ENCODE data around the gene ELL.

The ELL gene

GRCh38 chr19:18474366-18474887 is 47.4 kb downstream of the ELL start:
- Mint-ChIP-seq H3K4me1 (peaks cover 55% of the 10 kb centered on the region), H3K27me3 (ENCODE audit: low read depth, poor library complexity) (peaks cover 2% of the 10 kb centered on the region), H3K36me3 (ENCODE audit: low read depth) (peaks cover 7% of the 10 kb centered on the region), H3K9me3 (peaks cover 5% of the 10 kb centered on the region), H3K27ac (no peak overlapping the region), H3K4me3 (no peak overlapping the region)
- no peak for TF ChIP-seq CTCF (IDR thresholded peaks at IDR 0.05)
- no peak for DNase-seq

GRCh38 chr19:18473706-18474087 is 48.2 kb downstream of the ELL start:
- H3K27ac Mint-ChIP-seq, result no peak overlapping the region
- peaks cover 7% of the 10 kb centered on the region for H3K36me3 Mint-ChIP-seq (ENCODE audit: low read depth)
- no peak overlapping the region for H3K4me3 Mint-ChIP-seq
- H3K27me3 Mint-ChIP-seq (ENCODE audit: low read depth, poor library complexity), result peaks cover under 1% of the 10 kb centered on the region
- no peak for TF ChIP-seq CTCF (IDR thresholded peaks at IDR 0.05)
- peaks cover 48% of the 10 kb centered on the region for H3K4me1 Mint-ChIP-seq
- peaks cover 5% of the 10 kb centered on the region for H3K9me3 Mint-ChIP-seq
- no peak for DNase-seq

- Mint-ChIP-seq H3K4me3 (no peak overlapping the region), H3K9me3 (peaks cover 5% of the 10 kb centered on the region), H3K4me1 (peaks cover 47% of the 10 kb centered on the region), H3K27ac (no peak overlapping the region), H3K36me3 (ENCODE audit: low read depth) (peaks cover 7% of the 10 kb centered on the region), H3K27me3 (ENCODE audit: low read depth, poor library complexity) (no peaks in the 10 kb centered on the region)
- DNase-seq, result no peak
- TF ChIP-seq CTCF (IDR thresholded peaks at IDR 0.05), result no peak
These were observed 48.7 kb downstream of the ELL start for GRCh38 chr19:18473003-18473705.

GRCh38 chr19:18470787-18471186 is 51.1 kb downstream of the ELL start:
- peak overlapping the region; percentile 16 for H3K27ac Mint-ChIP-seq
- no peaks in the 10 kb centered on the region for H3K36me3 Mint-ChIP-seq (ENCODE audit: low read depth)
- peaks cover 35% of the 10 kb centered on the region for H3K4me1 Mint-ChIP-seq
- H3K9me3 Mint-ChIP-seq, result no peaks in the 10 kb centered on the region
- no peaks in the 10 kb centered on the region for H3K27me3 Mint-ChIP-seq (ENCODE audit: low read depth, poor library complexity)
- no peak for TF ChIP-seq CTCF (IDR thresholded peaks at IDR 0.05)
- DNase-seq, result no peak
- no peak overlapping the region for H3K4me3 Mint-ChIP-seq

GRCh38 chr19:18469069-18469846 is 52.6 kb downstream of the ELL start:
- Mint-ChIP-seq H3K27me3 (ENCODE audit: low read depth, poor library complexity) (no peaks in the 10 kb centered on the region), H3K4me1 (peaks cover 42% of the 10 kb centered on the region), H3K27ac (no peak overlapping the region), H3K9me3 (no peaks in the 10 kb centered on the region), H3K36me3 (ENCODE audit: low read depth) (peaks cover 3% of the 10 kb centered on the region), H3K4me3 (no peak overlapping the region)
- DNase-seq, result peak; percentile 79
- peak; percentile 68 for TF ChIP-seq CTCF (IDR thresholded peaks at IDR 0.05)
